Heart right ventricle (tissue), 16 donors: Measurements from ENCODE around the gene IFT88. TPM values are rescaled to one million over a fixed set of nuclear protein-coding genes. Genes with fewer than 3 reads are reported as not detected.

ENCODE experiments used
- ATAC-seq, 8 donors: fragments of 200-7000 bp; cut with Tn5 transposase; one replicate each; pipeline ENCODE4 v1.9.1; 2020; ENCODE audit warnings: mild to moderate bottlenecking in 8 of 8, moderate library complexity in 8 of 8, moderate number of reproducible peaks in 1 of 8
- DNase-seq, 2 donors: peaks; one replicate each; pipeline ENCODE4 v3.0.0-alpha.2; 2020
- H3K27ac ChIP-seq, 10 donors: fragments of 200-600 bp; sonication (generic) in 2 of 10; one replicate each; pipeline versions ENCODE4 v1.5.0 to v1.8.0; 2020 to 2022; ENCODE audit warnings: mild to moderate bottlenecking in 3 of 10
- H3K27me3 ChIP-seq, 7 donors: fragments of 200-600 bp; one replicate each; pipeline ENCODE4 v1.8.0; 2021 to 2022; ENCODE audit warnings: mild to moderate bottlenecking in 2 of 7
- H3K36me3 ChIP-seq, 9 donors: fragments of 200-600 bp; sonication (generic) in 1 of 9; one replicate each; pipeline versions ENCODE4 v1.5.0 to v1.8.0; 2020 to 2022; ENCODE audit warnings: mild to moderate bottlenecking in 2 of 9
- H3K4me1 ChIP-seq, 9 donors: fragments of 200-600 bp; sonication (generic) in 1 of 9; one replicate each; pipeline versions ENCODE4 v1.5.0 to v1.8.0; 2020 to 2022; ENCODE audit warnings: mild to moderate bottlenecking in 4 of 9
- H3K4me3 ChIP-seq, 10 donors: fragments of 200-600 bp; sonication (generic) in 2 of 10; one replicate each; pipeline versions ENCODE4 v1.5.0 to v1.8.0; 2020 to 2022; ENCODE audit warnings: mild to moderate bottlenecking in 7 of 10, moderate library complexity in 2 of 10
- H3K9me3 ChIP-seq, 11 donors: fragments of 200-600 bp in 10 of 11; sonication (generic) in 2 of 11; one replicate each; pipeline versions ENCODE4 v1.5.0 to v1.8.0; 2013 to 2022; ENCODE audit warnings: mild to moderate bottlenecking in 2 of 11, control low read depth in 1 of 11, moderate library complexity in 1 of 11
- WGBS, 2 donors: extraction: QIAGEN DNeasy Blood & Tissue Kit; methylation state at CpG; one replicate each; pipeline ENCODE4 v1.1.7; 2013; ENCODE audit warnings: inconsistent platforms in 1 of 2; 5-methylcytosine and 5-hydroxymethylcytosine counted together
- intact Hi-C, 10 donors: fragments of 100-400 bp; cut with DNase I; formaldehyde crosslinking; loops; one replicate each; pipeline versions ENCODE4 v1.11.1 to v1.14.2; 2022
- polyA plus RNA-seq, 2 donors: library from polyadenylated mRNA; stranded (reverse); fragments of 200-250 nt; gene quantifications; one replicate each; pipeline ENCODE4 v1.2.3, GENCODE V29; 2013
- total RNA-seq, 10 donors: library from RNA; stranded (reverse); fragmentation: NEBNext Ultra II Directional in 3 of 10; extraction: Animal tissue kit (Norgen Biotek cat#: 25700) in 3 of 10; gene quantifications; one replicate each; pipeline versions ENCODE4 v1.2.1 to v1.2.4, GENCODE V29; 2021 to 2023
- TF ChIP-seq, protein P1 (sequence below), 9 donors: fragments of 200-600 bp; sonication (generic) in 2 of 9; IDR thresholded peaks; one replicate each; pipeline versions ENCODE4 v1.5.0 to v1.8.0; 2021 to 2022; ENCODE audit warnings: antibody characterized with exemption in 9 of 9, mild to moderate bottlenecking in 5 of 9, moderate library complexity in 1 of 9
- donor health status: Arrhythmogenic right ventricular cardiomyopathy.
- donor health status: ischemic (EF 13 %, LVEDD 7.1; RV severe dilation, severe dysfunction).
- donor health status: healthy with polysubstance abuse.
- donor health status: DM: no; HTN: yes; CAD: no.
- donor health status: DM: no; HTN: no; CAD: no.
- donor health status: ischemic (EF 25% LVEDD 6.9; RV normal size, moderate dysfunction).
- donor health status: ischemic (EF 25% LVEDD 5.7; RV mildly dilated, moderate dysfunction).
- donor health status: healthy.
- donor health status: DM: yes; HTN: yes; CAD: no.
- donor health status: Ischemic cardiomyopathy.
- donor health status: ischemic (EF 35%, LVEDD 5.7; RV mildly dilated, moderate dysfunction).
- donor health status: nonischemic (EF 11% LVEDD 7.7; RV severe dilation, severe dysfunction).
- donor health status: DM: yes; HTN: yes; CAD: no.
- donor health status: PGD.
- donor health status: ischemic (EF 29% LVEDD 5.4; RV normal size, mild dysfunction).
- donor health status: nonischemic (EF 23%, LVEDD 6.1; RV moderate dilation, normal function).

IFT88 gene
- total and polyA plus RNA-seq, 12 donors = 5.9 to 13.6 (median 7.3) TPM

DNA sequence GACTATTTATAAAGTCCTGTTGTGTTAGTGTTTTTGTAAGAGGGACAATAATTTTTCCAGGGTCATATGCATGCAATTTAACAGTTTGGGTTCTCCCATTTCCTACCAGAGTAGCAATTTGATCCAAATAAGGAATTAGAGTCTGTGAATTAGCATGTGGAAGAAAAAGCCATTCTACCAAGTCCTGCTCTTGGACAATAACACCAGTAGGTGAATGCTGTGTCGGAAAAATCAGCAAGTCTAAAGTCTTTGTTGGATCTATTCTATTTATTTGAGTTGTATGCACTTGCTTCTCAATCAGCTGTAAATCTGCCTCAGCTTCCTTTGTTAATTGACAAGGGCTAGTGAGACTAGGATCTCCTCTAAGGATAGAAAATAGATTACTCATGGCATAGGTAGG, 115.1 kb downstream of the IFT88 start:
- no peak for ATAC-seq
- DNase-seq = no peak
- TF ChIP-seq, protein P1, sequence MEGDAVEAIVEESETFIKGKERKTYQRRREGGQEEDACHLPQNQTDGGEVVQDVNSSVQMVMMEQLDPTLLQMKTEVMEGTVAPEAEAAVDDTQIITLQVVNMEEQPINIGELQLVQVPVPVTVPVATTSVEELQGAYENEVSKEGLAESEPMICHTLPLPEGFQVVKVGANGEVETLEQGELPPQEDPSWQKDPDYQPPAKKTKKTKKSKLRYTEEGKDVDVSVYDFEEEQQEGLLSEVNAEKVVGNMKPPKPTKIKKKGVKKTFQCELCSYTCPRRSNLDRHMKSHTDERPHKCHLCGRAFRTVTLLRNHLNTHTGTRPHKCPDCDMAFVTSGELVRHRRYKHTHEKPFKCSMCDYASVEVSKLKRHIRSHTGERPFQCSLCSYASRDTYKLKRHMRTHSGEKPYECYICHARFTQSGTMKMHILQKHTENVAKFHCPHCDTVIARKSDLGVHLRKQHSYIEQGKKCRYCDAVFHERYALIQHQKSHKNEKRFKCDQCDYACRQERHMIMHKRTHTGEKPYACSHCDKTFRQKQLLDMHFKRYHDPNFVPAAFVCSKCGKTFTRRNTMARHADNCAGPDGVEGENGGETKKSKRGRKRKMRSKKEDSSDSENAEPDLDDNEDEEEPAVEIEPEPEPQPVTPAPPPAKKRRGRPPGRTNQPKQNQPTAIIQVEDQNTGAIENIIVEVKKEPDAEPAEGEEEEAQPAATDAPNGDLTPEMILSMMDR (IDR thresholded peaks at IDR 0.05) = no peak
- WGBS, 2 donors = 96 to 98% methylated on average over 1 of the region's 1 CpG
- H3K9me3 ChIP-seq = no peaks in the 10 kb centered on the region
- H3K4me1 ChIP-seq = no peaks in the 10 kb centered on the region
- intact Hi-C loops = no loop called here
- H3K4me3 ChIP-seq = no peak overlapping the region
- H3K27me3 ChIP-seq = no peaks in the 10 kb centered on the region
- H3K27ac ChIP-seq = no peak overlapping the region
- peaks cover 0 to 18% (median 0%) of the 10 kb centered on the region in 9 donors for H3K36me3 ChIP-seq

DNA sequence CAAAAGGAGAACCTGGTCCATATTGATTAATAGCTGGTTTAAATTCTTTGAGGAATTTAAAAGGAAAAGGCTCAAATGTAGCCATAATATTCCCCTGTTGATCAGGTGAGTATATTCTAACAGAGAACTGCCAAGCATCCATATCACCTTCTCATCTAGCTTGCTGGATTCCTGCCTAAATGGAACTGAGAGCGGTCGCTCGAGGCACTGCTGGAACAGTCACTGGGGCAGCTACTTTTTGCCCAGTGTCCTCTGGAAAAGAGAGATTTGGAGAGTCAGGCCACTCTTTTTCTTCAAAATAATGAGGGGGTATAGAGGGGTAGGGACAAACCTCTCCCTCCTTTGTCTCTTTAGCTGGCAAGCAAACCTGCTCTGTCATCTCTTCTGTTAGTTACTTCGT, 117.1 kb downstream of the IFT88 start:
- WGBS, 2 donors = 93 to 95% methylated on average over 4 of the region's 4 CpGs
- Histone ChIP-seq H3K27me3 (no peaks in the 10 kb centered on the region), H3K27ac (no peak overlapping the region), H3K9me3 (no peaks in the 10 kb centered on the region), H3K36me3 (peaks cover 0 to 21% (median 0%) of the 10 kb centered on the region in 9 donors), H3K4me1 (no peaks in the 10 kb centered on the region), H3K4me3 (no peak overlapping the region)
- DNase-seq (no peak), ATAC-seq (no peak)
- intact Hi-C loops = no loop called here
- TF ChIP-seq, protein P1 (IDR thresholded peaks at IDR 0.05) = no peak

DNA sequence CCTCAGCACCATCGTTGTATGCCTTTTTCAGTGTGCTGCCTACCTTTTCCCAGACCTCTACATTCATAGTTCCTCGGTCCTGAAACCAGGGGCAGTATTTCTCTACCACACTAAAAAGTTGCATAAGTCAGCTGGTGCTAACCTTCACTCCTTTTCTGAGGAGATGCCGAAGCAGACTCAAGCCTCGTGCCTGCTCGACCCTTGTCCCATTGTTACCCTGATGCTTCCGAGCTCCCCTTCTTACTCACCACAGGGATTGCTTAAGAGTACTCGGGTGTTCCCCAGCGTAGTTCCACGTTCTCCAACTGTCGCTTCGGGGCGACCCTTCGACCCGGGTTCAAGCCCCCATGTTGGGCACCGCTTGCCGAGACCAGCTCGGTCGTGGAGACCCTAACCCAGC, 117.6 kb downstream of the IFT88 start:
- Histone ChIP-seq H3K4me1 (no peaks in the 10 kb centered on the region), H3K4me3 (no peak overlapping the region), H3K36me3 (peaks cover 0 to 18% (median 0%) of the 10 kb centered on the region in 9 donors), H3K27me3 (no peaks in the 10 kb centered on the region), H3K9me3 (no peaks in the 10 kb centered on the region), H3K27ac (no peak overlapping the region)
- no peak for ATAC-seq
- WGBS, 2 donors = 75 to 84% methylated on average over 18 of the region's 18 CpGs
- no peak for DNase-seq
- intact Hi-C loops = no loop called here
- TF ChIP-seq, protein P1 (IDR thresholded peaks at IDR 0.05) = no peak

DNA sequence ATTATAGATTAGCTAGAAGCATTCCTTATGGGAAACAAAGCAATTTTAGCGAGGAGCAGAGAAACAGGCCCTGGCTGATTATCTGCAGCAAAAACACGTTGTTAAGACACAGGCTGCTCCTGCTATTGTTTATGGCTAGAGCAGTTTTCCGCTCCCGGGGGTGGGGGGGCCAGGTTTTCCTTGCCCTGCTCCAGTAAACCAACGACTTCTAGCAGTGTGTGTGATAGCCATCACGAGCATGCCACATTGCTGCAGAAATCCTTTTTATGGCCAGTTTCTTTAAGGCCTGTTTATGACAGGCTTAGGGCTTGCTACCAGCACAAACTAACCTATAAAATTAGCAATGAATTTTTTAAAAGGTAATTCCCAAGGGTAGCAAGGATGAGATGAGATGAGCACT, 118.1 kb downstream of the IFT88 start:
- DNase-seq (no peak), ATAC-seq (no peak)
- Histone ChIP-seq H3K36me3 (peaks cover 0 to 17% (median 0%) of the 10 kb centered on the region in 9 donors), H3K4me3 (no peak overlapping the region), H3K27ac (no peak overlapping the region), H3K4me1 (no peaks in the 10 kb centered on the region), H3K27me3 (no peaks in the 10 kb centered on the region), H3K9me3 (no peaks in the 10 kb centered on the region)
- intact Hi-C loops = no loop called here
- TF ChIP-seq, protein P1 (IDR thresholded peaks at IDR 0.05) = no peak
- WGBS, 2 donors = 69 to 72% methylated on average over 6 of the region's 6 CpGs
